Measurements from ENCODE around the gene PRDM16. TPM values are rescaled to one million over a fixed set of nuclear protein-coding genes. Genes with fewer than 3 reads are reported as not detected.

The PRDM16 gene
- polyA plus RNA-seq, 6 donors from 2014 or later: not detected

DNA sequence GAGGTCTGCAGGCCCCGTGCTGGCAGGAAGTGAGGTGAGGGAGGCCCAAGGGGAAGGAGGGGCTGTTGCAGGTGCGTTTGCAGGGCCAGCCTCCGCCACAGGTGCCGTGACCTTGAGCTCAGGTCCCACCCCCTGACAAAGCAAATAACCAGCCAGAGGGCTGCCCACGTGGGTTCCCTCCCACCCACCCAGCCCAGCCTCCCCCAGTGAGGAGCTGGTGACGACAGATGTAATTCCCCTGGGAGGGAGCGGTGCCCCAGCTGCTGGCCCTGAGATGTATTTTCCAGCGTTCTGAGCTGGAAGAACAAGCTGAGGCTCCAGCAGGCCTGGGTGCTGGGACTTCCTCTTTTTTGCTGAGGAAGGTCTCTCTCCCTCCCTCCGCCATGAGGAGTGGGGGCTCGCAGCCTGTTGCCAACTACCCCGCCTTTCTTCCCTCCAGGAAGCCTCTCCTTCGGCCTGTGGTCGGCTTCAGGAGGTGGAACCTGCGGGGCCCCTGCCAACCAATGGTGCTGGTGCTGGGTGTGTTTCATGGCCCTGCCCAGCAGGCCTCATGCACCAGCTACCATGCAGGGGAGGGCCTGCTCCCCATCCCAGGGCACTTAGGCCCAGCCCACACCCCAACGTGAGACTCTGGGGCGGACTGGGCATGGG lies 153.2 kb downstream of the PRDM16 start:
- peaks cover 0 to 13% (median 13%) of the 10 kb centered on the region in 3 donors for H3K27me3 Mint-ChIP-seq
- H3K9me3 Mint-ChIP-seq: no peaks in the 10 kb centered on the region
- no peak for ATAC-seq (ENCODE audit: low read depth in 2 of 2)
- H3K4me1 Mint-ChIP-seq: peaks cover 0 to 6% (median 0%) of the 10 kb centered on the region in 3 donors
- H3K4me3 Mint-ChIP-seq: no peak overlapping the region
- H3K36me3 Mint-ChIP-seq: no peaks in the 10 kb centered on the region
- H3K27ac Mint-ChIP-seq: no peak overlapping the region
- no peak for DNase-seq

DNA sequence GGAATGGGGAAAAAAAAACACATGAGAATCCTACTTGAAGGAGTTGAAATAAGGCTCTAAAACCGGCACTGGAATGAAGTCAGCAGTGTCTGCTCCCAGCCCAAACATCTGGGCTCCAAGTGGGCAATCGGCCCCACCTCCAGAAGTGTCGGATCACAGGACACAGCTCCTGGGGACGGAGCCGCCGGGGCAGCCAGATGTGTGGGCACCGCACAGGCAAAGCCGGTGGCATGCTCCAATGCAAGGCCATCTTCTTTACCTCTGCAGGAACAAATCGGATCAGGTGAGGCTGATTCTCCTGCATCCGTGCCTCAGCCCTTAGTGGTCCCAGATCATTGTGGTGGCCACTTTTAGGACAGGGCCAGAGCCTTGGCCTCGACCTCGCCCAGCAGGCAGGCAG lies 156.7 kb downstream of the PRDM16 start:
- ATAC-seq (ENCODE audit: low read depth in 2 of 2) (no peak), DNase-seq (no peak)
- peaks cover 0 to 6% (median 0%) of the 10 kb centered on the region in 3 donors for H3K4me1 Mint-ChIP-seq
- H3K27ac Mint-ChIP-seq: no peak overlapping the region
- peaks cover 0 to 4% (median 0%) of the 10 kb centered on the region in 3 donors for H3K27me3 Mint-ChIP-seq
- no peak overlapping the region for H3K4me3 Mint-ChIP-seq
- H3K9me3 Mint-ChIP-seq: no peaks in the 10 kb centered on the region
- no peaks in the 10 kb centered on the region for H3K36me3 Mint-ChIP-seq

DNA sequence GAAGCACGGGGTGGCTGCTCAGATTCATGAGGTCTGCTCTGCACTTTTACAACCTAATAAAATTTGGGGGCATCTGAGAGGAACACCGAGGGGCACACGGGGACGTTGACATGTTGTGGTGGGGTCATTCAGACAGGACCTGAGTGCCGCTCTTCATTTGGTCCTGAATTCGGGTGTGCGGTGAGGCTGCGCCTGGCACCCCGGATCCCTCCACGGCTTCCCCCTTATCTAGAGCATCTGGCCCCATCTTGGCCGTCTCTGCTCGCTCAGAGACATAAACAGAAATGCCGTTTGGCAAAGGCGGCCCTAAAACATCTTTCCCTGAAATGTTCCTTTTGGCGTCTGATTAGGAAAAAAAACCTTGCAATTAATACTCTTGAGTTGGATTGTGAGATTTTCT lies 157.2 kb downstream of the PRDM16 start:
- H3K27me3 Mint-ChIP-seq: peaks cover 0 to 4% (median 0%) of the 10 kb centered on the region in 3 donors
- H3K4me1 Mint-ChIP-seq: peaks cover 0 to 6% (median 0%) of the 10 kb centered on the region in 3 donors
- H3K9me3 Mint-ChIP-seq: no peaks in the 10 kb centered on the region
- no peak overlapping the region for H3K27ac Mint-ChIP-seq
- no peaks in the 10 kb centered on the region for H3K36me3 Mint-ChIP-seq
- H3K4me3 Mint-ChIP-seq: no peak overlapping the region
- DNase-seq: no peak
- no peak for ATAC-seq (ENCODE audit: low read depth in 2 of 2)

DNA sequence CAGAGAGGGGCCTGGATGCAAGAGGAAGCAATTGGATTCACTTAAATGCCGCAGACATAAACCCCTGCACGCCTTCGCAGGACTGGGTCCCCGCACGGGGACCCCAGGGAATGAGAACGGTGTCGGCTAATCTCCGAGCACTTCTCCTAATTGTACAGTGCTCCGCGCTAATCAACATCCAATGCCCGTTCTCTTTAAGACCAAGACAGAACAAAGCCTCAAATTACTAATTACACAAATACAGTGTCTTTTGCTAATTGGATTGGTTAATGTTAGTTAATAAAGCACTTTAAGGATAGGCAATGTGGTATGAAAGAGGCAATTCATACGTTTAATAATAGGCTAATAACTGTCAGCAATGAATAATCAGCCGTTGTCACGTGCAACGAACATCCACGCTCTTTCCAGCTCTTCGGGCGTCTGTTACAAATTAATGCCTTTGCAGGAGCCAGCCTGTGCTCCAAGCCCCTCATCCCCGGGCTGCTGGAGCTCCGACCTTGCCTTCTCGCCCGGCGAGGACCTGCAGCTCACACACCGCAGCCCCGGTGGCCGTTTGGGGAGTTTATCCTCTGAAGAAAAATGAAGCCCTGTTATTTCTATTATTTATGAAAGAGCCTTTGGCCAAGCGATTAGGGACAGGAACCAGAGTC lies 157.8 kb downstream of the PRDM16 start:
- Mint-ChIP-seq H3K36me3 (no peaks in the 10 kb centered on the region), H3K9me3 (no peaks in the 10 kb centered on the region), H3K27me3 (peaks cover 0 to 4% (median 0%) of the 10 kb centered on the region in 3 donors), H3K4me1 (peaks cover 0 to under 1% (median 0%) of the 10 kb centered on the region in 3 donors), H3K4me3 (peak overlapping the region in 1 of 8 donors; percentile 66), H3K27ac (no peak overlapping the region)
- ATAC-seq (ENCODE audit: low read depth in 2 of 2) (no peak), DNase-seq (no peak)

DNA sequence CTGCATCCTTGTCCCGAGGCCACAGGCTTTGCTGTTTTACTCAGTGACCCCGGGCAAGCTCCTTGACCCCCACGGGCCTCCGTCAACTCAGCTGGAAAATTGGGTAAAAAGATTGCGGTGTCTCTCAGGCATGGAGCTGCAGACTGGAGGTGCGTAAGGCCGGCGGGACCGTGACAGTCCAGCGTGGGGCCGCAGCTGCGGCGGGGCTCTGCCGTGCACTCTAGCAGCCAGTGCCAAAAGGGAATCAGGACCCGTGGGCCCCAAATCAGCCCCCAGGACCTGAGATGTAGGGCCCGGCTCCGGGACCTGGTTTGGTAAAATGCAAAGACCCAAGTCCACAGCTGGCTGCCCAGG lies 158.3 kb downstream of the PRDM16 start:
- DNase-seq (no peak), ATAC-seq (ENCODE audit: low read depth in 2 of 2) (no peak)
- Mint-ChIP-seq H3K4me3 (no peak overlapping the region), H3K36me3 (no peaks in the 10 kb centered on the region), H3K9me3 (no peaks in the 10 kb centered on the region), H3K27me3 (peaks cover 0 to 4% (median 0%) of the 10 kb centered on the region in 3 donors), H3K27ac (no peak overlapping the region), H3K4me1 (no peaks in the 10 kb centered on the region)

DNA sequence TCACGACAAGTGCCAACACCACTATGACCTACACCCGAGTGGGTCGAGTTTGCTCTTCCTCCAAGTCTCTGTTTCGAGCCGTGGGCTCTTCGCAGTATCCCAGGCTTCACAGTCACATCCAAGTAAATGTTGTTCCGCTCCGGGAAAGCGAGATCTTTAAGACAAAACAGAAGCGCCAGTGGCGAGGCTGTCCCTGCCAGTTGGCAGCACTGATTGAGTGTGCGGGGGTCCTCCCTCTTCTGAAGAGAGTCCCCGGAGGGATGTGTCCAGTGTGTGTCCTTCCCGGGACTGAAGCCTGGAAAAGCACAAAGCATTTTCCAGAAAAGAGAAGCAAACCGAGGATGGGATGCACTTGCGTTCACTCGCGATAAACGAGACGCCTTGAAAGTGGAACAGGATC lies 158.9 kb downstream of the PRDM16 start:
- H3K27ac Mint-ChIP-seq: no peak overlapping the region
- H3K27me3 Mint-ChIP-seq: peaks cover 0 to 4% (median 0%) of the 10 kb centered on the region in 3 donors
- H3K4me3 Mint-ChIP-seq: no peak overlapping the region
- no peaks in the 10 kb centered on the region for H3K9me3 Mint-ChIP-seq
- H3K36me3 Mint-ChIP-seq: no peaks in the 10 kb centered on the region
- ATAC-seq (ENCODE audit: low read depth in 2 of 2) (no peak), DNase-seq (no peak)
- no peaks in the 10 kb centered on the region for H3K4me1 Mint-ChIP-seq

DNA sequence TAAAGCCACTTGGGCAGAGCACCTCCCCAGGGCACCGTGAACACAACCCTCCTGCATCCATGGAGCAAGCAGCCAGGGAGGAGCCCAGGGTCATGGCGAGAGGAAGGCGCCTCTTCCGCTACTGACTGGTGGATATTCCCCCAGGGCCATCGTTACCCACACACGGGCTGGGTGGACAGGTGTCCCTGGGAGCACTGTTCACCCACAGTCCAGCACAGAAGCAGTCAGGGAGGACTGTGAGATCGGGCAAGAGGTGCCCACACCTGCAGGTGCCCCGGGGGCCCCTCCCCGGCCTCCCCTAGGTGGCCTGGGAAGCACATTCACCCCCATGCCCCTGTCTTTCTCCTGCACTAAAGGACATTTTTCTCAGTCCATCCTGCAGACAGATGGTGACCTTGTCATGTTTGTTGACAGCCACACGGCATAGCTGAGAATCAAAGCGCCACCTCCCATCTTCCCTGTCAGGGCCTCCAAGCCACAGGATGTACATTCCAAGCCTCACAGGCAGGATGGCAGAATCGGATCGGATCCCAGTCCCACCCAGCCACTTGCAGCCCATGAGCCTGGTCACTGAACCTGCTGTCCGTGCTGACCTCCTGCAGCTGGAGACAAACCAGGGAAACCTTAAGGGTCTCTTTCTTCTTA lies 160.2 kb downstream of the PRDM16 start:
- Mint-ChIP-seq H3K9me3 (no peaks in the 10 kb centered on the region), H3K4me1 (no peaks in the 10 kb centered on the region), H3K27me3 (peaks cover 0 to 4% (median 0%) of the 10 kb centered on the region in 3 donors), H3K4me3 (no peak overlapping the region), H3K36me3 (no peaks in the 10 kb centered on the region), H3K27ac (no peak overlapping the region)
- no peak for DNase-seq
- ATAC-seq (ENCODE audit: low read depth in 2 of 2): no peak

DNA sequence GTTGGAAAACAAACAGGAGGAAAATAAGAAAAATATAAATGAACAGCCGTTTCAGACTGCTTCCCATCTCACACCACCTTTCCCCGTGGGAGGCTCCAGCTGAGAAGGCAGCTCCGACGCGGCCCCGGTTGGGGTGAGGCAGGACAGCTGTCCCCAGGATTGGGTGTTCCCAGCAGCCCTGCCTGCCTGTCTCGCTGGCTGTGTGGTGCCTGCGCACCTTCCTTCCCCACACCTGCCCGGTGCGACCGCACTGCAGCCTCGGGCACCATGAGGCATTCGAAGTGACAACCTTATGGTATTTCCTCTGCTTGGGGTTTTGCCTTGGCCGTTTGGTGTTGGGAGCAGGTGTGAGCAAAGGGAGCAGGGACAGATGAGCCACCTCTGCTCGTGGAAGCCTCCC lies 161.6 kb downstream of the PRDM16 start:
- no peaks in the 10 kb centered on the region for H3K36me3 Mint-ChIP-seq
- H3K27me3 Mint-ChIP-seq: peaks cover 0 to 4% (median 0%) of the 10 kb centered on the region in 3 donors
- H3K27ac Mint-ChIP-seq: no peak overlapping the region
- no peak for DNase-seq
- no peaks in the 10 kb centered on the region for H3K4me1 Mint-ChIP-seq
- ATAC-seq (ENCODE audit: low read depth in 2 of 2): no peak
- no peak overlapping the region for H3K4me3 Mint-ChIP-seq
- H3K9me3 Mint-ChIP-seq: no peaks in the 10 kb centered on the region

DNA sequence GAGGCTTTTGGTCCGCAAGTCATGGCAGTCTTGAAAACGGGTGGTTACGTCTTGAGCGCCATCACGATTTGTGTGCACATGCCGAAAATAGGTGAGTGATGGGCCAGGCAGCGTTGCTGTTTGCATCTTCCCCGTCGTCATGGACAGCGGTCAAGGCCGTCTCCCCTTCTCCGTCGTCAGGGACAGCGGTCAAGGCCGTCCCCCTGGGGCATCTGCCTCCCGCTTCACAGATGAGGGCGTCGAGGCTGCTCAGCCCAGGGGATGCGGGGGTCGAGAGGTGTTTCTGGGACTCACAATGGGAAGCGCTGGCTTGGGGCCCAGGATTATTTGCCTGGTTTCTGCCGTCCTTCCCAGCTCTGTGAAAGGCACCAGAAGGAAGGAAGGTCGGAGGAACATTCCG lies 162.2 kb downstream of the PRDM16 start:
- H3K27ac Mint-ChIP-seq: no peak overlapping the region
- DNase-seq (no peak), ATAC-seq (ENCODE audit: low read depth in 2 of 2) (no peak)
- H3K9me3 Mint-ChIP-seq: no peaks in the 10 kb centered on the region
- no peaks in the 10 kb centered on the region for H3K4me1 Mint-ChIP-seq
- H3K4me3 Mint-ChIP-seq: peak overlapping the region in 1 of 8 donors; percentile 21
- H3K27me3 Mint-ChIP-seq: peaks cover 0 to 4% (median 0%) of the 10 kb centered on the region in 3 donors
- no peaks in the 10 kb centered on the region for H3K36me3 Mint-ChIP-seq

DNA sequence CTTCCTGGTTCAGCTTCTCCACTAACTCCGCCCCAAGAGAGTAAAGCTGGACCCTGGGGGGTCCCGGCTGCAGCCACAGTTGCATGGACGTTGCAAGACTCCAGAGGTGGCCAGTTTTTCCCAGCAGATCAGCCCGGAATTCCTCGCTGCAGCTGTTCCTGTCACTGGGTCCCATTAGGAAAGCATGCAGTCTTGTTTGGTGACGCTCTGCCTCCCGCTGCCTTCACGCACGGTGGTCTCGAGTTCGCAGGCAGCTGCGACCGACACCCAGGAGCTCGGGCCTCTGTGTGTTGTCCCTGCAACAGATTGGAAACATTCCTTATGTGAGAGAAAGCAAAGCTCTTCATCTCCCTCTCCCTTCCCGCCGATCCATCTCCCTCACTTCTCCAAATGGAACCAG lies 162.8 kb downstream of the PRDM16 start:
- Mint-ChIP-seq H3K27ac (no peak overlapping the region), H3K9me3 (no peaks in the 10 kb centered on the region), H3K36me3 (no peaks in the 10 kb centered on the region), H3K4me1 (no peaks in the 10 kb centered on the region), H3K27me3 (peaks cover 0 to 4% (median 0%) of the 10 kb centered on the region in 3 donors), H3K4me3 (no peak overlapping the region)
- no peak for ATAC-seq (ENCODE audit: low read depth in 2 of 2)
- DNase-seq: no peak

DNA sequence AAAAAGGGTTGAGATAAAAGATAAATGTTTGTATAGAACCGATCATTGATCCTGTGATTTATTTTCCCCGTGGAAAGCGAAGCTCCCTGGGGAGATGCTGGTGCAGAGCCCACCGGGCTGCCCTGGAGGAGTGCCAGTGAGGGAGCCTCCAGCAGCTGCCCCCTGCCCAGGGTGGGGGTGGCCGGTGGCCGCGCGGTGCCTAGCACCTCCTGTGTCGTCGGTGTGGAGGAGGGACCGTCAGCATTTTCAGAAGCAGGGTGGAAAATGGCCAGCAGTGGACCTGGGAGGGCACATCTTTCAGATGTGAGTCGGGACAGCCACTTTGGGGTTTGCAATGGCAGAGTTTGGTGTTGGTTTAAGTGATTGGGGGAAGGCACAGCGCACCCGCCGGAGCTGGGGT lies 164.0 kb downstream of the PRDM16 start:
- ATAC-seq (ENCODE audit: low read depth in 2 of 2): no peak
- Mint-ChIP-seq H3K4me3 (no peak overlapping the region), H3K9me3 (no peaks in the 10 kb centered on the region), H3K4me1 (no peaks in the 10 kb centered on the region), H3K36me3 (no peaks in the 10 kb centered on the region), H3K27ac (no peak overlapping the region), H3K27me3 (peaks cover 0 to 4% (median 0%) of the 10 kb centered on the region in 3 donors)
- no peak for DNase-seq

DNA sequence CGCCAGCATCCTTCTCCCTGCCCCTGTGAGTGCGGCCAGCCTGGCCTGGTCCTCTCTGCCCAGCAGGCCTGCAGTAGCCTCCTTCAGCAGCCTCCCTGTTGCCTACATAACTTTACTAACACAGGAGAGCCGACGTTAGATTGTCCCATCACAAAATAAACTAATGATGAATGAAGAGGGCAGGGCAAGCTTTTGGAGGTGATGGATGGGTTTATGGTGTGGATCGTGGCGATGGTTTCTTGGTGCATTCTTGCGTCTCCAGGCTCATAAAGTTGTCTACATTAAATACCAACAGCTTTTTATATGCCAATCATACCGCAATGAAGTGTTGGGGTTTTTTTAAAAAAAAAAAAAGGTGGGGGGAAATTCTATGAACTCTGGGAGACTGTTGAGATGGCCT lies 164.5 kb downstream of the PRDM16 start:
- Mint-ChIP-seq H3K27ac (no peak overlapping the region), H3K4me1 (no peaks in the 10 kb centered on the region)

DNA sequence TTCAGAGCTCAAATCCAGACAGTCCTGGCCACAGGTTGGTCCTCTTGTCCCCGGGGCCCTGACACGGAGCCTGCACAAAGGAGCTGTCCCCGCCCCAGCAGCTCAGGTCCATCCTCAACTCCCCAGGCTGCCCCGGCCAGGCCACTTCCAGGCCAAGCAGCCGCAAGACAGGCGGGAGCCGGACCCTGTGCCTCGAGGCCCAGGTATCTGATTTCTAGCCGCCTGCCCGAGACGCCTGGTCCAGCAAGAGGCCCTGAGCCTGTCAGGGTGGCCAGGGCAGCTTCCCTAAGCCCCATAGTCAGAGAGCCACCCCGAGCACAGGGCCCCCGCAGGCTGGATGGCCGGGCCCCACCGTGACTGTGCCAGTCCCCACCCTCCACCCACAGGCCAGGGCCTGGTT lies 165.3 kb downstream of the PRDM16 start:
- H3K4me3 Mint-ChIP-seq: peak overlapping the region in 1 of 8 donors; percentile 74
- no peak for ATAC-seq (ENCODE audit: low read depth in 2 of 2)
- no peaks in the 10 kb centered on the region for H3K4me1 Mint-ChIP-seq
- H3K27me3 Mint-ChIP-seq: no peaks in the 10 kb centered on the region
- DNase-seq: no peak
- H3K36me3 Mint-ChIP-seq: no peaks in the 10 kb centered on the region
- no peaks in the 10 kb centered on the region for H3K9me3 Mint-ChIP-seq
- no peak overlapping the region for H3K27ac Mint-ChIP-seq

More for the DNA sequence above, 164.5 kb downstream of the PRDM16 start:
- no peak overlapping the region for H3K4me3 Mint-ChIP-seq
- H3K36me3 Mint-ChIP-seq: no peaks in the 10 kb centered on the region
- H3K27me3 Mint-ChIP-seq: peaks cover 0 to 3% (median 0%) of the 10 kb centered on the region in 3 donors
- H3K9me3 Mint-ChIP-seq: no peaks in the 10 kb centered on the region
- ATAC-seq (ENCODE audit: low read depth in 2 of 2) (no peak), DNase-seq (no peak)

DNA sequence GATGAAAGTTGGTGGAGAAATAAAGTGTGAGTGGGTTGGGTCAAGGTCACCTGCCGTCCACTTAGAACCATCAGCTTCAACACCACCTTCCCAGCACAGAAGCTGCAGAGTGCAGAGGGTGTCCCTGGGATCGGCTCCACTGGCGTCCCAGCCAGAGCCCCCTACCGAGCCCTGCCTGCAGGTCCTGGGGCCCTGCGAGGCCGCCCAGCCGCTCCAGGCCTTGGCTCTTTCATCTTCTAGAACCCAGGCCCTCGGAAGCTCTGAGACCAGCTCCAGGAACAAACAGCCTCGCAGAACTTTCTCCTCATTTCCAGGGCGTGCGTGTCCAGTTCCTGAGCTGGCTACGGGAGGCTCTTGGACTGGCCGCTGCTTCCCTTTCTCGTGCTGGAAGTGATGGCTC lies 166.0 kb downstream of the PRDM16 start:
- Mint-ChIP-seq H3K9me3 (peaks cover 0 to 4% (median 0%) of the 10 kb centered on the region in 7 donors), H3K4me3 (no peak overlapping the region), H3K36me3 (no peaks in the 10 kb centered on the region), H3K27me3 (no peaks in the 10 kb centered on the region), H3K27ac (no peak overlapping the region), H3K4me1 (no peaks in the 10 kb centered on the region)
- no peak for ATAC-seq (ENCODE audit: low read depth in 2 of 2)
- DNase-seq: no peak

All from naive B cell (primary cell).